GM18519 (cell line): Measurements from ENCODE around the gene RBM43.
"Not testable (repeated sequence)": the region's sequence is repeated elsewhere in the genome, so short reads cannot be mapped to it uniquely, and the experiment has no call there.

Source experiments
- ATAC-seq: cut with Tn5 transposase; IDR thresholded peaks from one replicate; pipeline ENCODE4 v1.9.1; 2021; ENCODE audit warnings: mild to moderate bottlenecking, moderate library complexity; ENCODE audit not compliant: unreplicated experiment, low FRiP score

RBM43 gene

DNA sequence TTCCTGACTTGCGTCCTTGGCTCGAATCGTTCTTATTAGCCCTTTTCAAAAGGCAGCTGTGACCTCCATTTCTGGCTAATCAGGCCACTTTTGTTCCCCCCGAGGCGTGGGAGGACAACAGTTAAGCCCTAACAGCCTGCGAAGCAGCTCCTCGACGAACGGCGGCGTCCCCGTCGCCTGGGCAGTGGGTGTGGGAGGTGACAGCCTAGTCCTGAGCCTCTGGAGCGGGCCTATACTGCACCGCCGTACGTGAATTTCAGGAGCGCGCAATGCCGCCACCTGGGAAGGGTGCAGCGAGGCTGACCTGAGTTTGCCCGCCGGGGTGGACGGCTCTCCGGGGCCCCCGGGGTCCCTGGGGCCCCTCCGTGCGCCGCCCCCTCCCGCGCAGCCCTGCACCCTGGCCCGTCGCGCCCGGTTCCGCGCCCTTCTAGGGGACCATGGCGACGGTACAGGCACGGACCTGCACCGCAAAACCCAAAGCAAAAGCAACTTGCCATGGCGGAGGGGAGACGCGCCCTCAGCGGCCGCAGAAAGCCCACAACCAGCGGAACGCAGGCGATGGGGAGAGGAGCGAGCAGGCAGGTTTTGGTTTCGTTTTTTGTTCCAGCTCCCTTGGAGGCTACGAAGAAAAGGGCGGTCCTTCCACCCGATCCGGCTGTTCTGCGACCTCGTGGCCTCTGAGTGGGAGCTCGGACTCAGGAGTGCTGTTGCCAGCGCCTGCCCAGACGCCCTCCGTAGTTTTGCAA is at the start of gene RBM43:
RBM43 (minus strand) TSS at position 633 of the 746 bp plus-strand sequence; CDS start at position 497, 136 bp downstream.
- ATAC-seq: peak; percentile 80

DNA sequence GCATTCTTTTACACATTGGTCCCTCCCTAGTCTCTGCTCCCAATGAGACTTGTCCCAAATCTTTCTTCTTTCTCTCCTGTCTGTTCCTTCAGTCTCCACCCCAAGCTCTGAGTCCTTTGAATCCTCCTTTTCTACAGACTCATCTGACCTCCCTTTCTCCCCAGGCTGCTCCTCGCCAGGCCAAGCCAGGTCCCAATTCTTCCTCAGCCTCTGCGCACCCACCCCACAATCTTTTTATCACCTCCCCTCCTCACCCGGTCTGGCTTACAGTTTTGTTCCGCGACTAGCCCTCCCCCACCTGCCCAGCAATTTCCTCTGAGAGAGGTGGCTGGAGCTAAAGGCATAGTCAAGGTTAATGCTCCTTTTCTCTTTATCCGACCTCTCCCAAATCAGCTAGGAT is 48.6 kb upstream of the RBM43 start:
- not testable (repeated sequence) for ATAC-seq

DNA sequence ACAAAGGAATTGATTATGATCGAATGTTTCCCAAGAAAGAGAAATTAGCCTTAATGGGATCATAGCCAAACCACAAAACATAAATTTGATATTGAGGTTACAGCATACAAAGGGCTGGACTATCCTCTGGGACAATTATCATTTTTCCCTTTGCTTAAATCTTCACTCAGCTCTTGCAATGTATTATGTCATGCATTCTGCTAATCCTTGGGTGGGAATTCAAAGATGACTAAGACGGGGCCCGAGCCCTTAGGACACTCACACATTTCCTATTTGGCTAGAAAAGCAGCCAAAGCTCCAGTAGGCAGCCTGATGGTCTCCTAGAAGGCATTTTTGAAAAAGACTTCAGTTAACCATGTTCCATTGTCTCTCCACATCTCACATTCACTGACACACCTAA is 45.0 kb upstream of the RBM43 start:
- ATAC-seq: no peak

DNA sequence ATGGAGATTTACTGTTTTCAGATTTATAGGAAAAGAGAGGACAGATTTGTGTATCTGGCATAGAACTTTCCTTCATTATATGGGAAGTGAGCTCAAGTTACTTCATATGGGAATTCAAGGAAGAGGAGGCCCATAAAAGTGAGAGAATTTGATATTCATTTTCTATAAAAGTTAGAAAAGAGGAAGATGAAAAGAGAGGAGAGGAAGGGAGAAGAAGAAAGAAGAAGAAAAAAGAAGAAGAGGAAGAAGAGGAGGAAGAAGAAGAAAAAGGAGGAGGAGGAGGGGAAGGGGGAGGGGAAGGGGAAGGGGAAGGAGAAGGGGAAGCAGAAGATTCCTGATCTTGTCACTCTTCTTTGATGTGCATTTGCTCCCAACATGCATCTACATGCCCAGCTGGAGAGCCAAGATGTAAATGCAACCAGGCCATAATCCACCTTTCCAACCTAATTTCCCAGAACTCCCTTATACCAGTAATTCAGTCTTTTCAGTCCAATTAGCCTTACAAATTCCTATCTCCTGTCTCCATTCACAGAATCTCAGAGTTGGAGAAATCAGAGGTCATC is 43.5 kb upstream of the RBM43 start:
- no peak for ATAC-seq

DNA sequence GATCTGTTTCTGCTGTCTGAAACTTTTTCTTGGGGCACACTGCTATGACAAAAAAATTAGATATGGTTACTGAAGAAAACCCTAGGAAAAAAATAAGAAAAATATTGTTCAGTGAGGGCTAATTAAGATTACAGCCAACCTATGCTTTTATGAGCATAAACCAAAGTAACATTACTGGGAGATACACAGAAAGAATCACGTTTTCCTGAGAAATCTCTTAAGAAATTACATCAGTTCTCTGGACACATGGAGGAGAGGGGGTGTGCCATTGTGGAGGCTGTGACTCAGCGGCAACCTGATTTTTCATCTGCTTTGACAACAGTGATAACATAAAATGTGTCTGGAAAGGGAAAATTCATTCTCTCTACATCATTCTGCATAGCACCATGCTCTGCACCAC is 41.2 kb upstream of the RBM43 start:
- no peak for ATAC-seq

- no peak for ATAC-seq
Observed at GRCh38 chr2:151302404-151302803, 40.7 kb upstream of the RBM43 start.

- peak; percentile 53 for ATAC-seq
Observed at GRCh38 chr2:151299920-151300539, 38.4 kb upstream of the RBM43 start.

DNA sequence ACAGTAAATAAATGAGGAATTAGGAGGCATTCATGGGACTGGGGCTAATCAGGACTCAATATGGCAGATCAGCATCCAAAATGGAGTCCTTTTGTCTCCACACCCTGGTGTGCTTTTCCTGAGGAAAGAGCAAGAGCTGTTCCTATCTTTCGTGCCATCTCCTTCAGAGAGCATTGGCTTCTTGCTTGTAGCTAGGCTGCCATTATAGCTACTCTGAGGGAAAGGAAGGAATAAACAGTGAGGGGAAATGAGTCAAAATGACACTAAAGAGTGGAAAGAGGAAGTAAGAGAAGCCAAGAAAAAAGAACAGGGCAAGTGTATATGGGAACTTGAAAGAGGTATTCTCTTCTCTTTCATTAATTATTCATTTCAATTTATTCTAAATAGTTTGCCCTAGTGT is 36.2 kb upstream of the RBM43 start:
- ATAC-seq: peak; percentile 96

GRCh38 chr2:151295926-151296325 is 34.3 kb upstream of the RBM43 start:
- not testable (repeated sequence) for ATAC-seq

DNA sequence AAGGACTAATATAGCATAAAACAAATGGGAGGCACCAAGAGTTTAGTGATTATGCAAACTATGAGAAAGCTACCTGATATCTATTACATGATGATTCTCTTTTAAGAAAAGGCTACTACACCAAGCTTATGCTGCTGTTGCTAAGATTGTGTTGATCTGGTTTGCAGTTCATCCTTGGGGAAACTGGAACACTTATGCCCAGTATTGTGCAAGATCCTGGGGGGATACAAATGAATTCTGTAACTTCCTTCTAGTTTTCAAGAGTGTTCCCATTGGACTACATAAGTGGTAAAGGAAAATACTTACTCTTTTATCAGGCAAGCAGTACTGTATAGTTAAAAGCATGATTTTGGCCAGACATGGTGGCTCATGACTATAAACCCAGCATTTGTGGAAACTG is 30.9 kb upstream of the RBM43 start:
- ATAC-seq: no peak

DNA sequence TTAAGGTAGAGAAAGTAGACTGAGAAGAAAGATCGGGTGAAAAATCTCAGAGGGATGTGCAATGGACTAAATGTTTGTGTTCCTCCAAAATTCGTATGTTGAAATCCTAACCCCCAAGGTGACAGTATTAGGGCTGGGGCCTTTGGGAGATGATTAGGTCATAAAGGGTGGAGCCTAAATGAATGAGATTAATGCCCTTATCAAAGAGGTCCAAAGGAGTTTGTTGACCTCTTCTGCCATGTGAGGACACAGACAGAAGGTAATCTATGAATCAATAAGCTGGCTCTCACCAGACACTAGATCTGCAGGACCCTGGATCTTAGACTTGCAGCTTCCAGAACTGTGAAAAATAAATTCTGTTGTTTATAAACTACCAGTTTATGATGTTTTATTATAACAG is 30.5 kb upstream of the RBM43 start:
- no peak for ATAC-seq

DNA sequence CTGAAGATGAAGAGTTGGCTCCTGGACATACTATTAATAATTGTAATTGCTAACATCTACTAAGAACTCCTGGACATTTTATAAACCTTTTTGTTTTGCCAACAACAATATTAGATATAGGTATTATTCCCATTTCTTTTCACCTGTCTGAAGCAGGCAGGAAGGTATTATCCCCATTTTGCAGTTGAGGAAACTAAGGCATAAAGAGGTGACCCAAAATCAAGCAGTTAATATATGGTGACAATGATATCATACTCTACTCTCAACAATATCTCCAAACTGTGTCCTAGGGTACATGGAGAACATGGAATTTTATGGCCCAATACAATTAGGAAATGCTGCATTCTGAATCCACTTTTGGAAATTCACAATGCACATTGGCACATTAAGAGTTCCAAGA is 29.6 kb upstream of the RBM43 start:
- ATAC-seq: no peak

GRCh38 chr2:151289972-151290866 is 28.6 kb upstream of the RBM43 start:
- peak; percentile 18 for ATAC-seq

GRCh38 chr2:151287513-151288250 is 26.0 kb upstream of the RBM43 start:
- no peak for ATAC-seq

DNA sequence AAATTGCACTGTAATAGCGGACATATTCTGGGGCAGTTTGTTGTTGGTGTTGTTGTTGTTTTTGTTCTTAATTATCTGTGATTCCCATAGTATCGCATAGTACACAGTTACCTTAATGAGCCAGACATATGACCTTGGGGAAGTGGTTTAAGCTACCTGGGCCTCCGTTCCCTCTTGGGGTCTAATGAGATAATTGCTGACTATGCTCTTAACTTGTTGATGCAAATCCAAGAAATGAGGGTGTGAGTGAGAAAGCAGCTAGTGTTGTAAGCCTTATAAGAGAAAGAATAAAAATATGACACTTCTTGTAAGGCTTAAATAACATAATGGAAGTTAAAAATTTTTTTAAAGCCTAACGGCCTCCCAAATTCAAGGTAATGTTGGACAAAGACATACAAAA is 20.7 kb upstream of the RBM43 start:
- ATAC-seq: no peak

DNA sequence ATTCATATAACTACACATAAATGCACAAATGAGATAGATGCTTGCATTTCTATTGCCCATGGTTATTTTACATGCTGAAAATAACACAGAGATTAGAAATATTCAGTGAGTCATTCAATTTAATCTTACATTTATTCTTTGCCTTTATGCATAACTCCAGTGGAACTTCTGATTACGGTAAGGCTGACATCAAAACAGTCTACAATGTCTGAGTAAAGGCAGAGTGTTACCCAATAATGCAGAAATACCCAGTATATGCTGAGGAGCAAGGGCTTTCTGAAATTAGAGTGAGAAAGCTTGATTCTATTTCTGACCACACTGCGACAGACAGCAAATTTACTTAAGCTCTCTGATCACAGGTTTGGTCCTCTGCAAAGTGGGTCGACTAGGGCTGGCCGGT is 18.6 kb upstream of the RBM43 start:
- ATAC-seq: no peak

- ATAC-seq: no peak
Observed at GRCh38 chr2:151278487-151278886, 16.8 kb upstream of the RBM43 start.

- ATAC-seq: no peak
Observed at GRCh38 chr2:151277067-151277466, 15.4 kb upstream of the RBM43 start.

DNA sequence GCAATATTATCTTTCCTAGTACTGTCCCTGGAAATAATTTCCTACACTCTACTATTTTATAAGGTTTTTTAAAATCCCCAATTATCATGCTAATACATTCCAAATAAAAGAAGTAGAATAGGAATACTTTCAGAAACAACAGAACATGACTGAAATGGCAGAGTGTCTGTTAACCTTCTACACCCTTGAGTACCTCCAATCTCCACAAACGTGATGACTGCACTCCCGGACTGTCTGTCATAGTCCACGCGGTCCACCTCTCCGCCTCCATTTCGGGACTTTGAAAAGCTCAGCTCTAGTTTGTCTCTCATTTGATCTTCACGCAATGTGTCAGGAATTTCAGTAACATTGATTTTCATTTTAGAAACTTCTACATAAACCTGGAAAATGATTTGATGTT is 13.6 kb upstream of the RBM43 start:
- no peak for ATAC-seq

DNA sequence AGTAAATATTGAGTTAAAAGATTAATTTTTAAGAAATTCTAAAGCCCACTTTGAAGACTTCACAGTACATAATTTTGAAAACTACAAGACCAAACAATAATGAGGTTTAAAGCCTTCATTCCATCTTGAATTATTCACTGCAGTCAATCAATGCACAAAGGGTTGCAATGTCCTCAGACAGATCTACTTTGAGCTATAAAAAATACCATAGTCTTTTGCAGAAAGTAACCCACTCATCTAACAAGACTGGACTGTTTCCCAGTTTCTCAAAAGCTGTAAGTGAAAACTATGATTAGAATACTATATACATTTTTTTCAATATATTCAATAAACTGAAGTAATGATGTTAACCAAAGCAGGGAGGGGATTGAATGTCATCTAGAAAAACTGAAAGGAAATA is 10.2 kb upstream of the RBM43 start:
- ATAC-seq: no peak
